Liver (tissue), 3 donors: ENCODE results near the gene SLC17A7.

Source experiments
- GABPA ChIP-seq, 2 donors: IDR thresholded peaks in 1 of 2; conservative IDR thresholded peaks in 1 of 2; 2 replicates each; pipeline ENCODE4 v1.6.1; 2016; ENCODE audit warnings: antibody characterized with exemption in 2 of 2, mild to moderate bottlenecking in 1 of 2, moderate library complexity in 1 of 2
- MAX ChIP-seq: IDR thresholded peaks from 2 replicates; pipeline ENCODE4 v1.6.1; 2016; ENCODE audit warnings: antibody characterized with exemption
- RAD21 ChIP-seq, 2 donors: IDR thresholded peaks; 2 replicates each; pipeline ENCODE4 v1.6.1; 2016; ENCODE audit warnings: antibody characterized with exemption in 2 of 2, mild to moderate bottlenecking in 2 of 2
- RXRA ChIP-seq, 2 donors: IDR thresholded peaks; 2 replicates each; pipeline ENCODE4 v1.6.1; 2017 to 2018; ENCODE audit warnings: antibody characterized with exemption in 2 of 2, mild to moderate bottlenecking in 1 of 2
- YY1 ChIP-seq: IDR thresholded peaks from 2 replicates; pipeline ENCODE4 v1.6.1; 2016; ENCODE audit warnings: antibody characterized with exemption, mild to moderate bottlenecking
- TF ChIP-seq, protein P1 (sequence below): fragments of 150-350 bp; IDR thresholded peaks from 2 replicates; pipeline ENCODE4 v1.5.1; 2017; ENCODE audit warnings: improper control_type of control experiment, low read depth, low read length; ENCODE audit not compliant: missing input control
- TF ChIP-seq, protein P2 (sequence below): IDR thresholded peaks from 2 replicates; pipeline ENCODE4 v1.6.1; 2016; ENCODE audit warnings: antibody characterized with exemption, mild to moderate bottlenecking
- TF ChIP-seq, protein P3 (sequence below): IDR thresholded peaks from 2 replicates; pipeline ENCODE4 v1.6.1; 2016; ENCODE audit warnings: antibody characterized with exemption
- donor health status: healthy.
- donor health status: healthy.

GRCh38 chr19:49481020-49481683 is 39.8 kb upstream of the SLC17A7 start:
- TF ChIP-seq, protein P1, sequence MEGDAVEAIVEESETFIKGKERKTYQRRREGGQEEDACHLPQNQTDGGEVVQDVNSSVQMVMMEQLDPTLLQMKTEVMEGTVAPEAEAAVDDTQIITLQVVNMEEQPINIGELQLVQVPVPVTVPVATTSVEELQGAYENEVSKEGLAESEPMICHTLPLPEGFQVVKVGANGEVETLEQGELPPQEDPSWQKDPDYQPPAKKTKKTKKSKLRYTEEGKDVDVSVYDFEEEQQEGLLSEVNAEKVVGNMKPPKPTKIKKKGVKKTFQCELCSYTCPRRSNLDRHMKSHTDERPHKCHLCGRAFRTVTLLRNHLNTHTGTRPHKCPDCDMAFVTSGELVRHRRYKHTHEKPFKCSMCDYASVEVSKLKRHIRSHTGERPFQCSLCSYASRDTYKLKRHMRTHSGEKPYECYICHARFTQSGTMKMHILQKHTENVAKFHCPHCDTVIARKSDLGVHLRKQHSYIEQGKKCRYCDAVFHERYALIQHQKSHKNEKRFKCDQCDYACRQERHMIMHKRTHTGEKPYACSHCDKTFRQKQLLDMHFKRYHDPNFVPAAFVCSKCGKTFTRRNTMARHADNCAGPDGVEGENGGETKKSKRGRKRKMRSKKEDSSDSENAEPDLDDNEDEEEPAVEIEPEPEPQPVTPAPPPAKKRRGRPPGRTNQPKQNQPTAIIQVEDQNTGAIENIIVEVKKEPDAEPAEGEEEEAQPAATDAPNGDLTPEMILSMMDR, result no peak
- TF ChIP-seq RXRA (IDR thresholded peaks at IDR 0.05) (no peak), RAD21 (IDR thresholded peaks at IDR 0.05) (no peak), YY1 (no peak), GABPA (IDR thresholded peaks at IDR 0.05 in 1 of 2, conservative IDR thresholded peaks at IDR 0.05 in 1 of 2) (no peak), MAX (no peak)
- TF ChIP-seq, protein P2, sequence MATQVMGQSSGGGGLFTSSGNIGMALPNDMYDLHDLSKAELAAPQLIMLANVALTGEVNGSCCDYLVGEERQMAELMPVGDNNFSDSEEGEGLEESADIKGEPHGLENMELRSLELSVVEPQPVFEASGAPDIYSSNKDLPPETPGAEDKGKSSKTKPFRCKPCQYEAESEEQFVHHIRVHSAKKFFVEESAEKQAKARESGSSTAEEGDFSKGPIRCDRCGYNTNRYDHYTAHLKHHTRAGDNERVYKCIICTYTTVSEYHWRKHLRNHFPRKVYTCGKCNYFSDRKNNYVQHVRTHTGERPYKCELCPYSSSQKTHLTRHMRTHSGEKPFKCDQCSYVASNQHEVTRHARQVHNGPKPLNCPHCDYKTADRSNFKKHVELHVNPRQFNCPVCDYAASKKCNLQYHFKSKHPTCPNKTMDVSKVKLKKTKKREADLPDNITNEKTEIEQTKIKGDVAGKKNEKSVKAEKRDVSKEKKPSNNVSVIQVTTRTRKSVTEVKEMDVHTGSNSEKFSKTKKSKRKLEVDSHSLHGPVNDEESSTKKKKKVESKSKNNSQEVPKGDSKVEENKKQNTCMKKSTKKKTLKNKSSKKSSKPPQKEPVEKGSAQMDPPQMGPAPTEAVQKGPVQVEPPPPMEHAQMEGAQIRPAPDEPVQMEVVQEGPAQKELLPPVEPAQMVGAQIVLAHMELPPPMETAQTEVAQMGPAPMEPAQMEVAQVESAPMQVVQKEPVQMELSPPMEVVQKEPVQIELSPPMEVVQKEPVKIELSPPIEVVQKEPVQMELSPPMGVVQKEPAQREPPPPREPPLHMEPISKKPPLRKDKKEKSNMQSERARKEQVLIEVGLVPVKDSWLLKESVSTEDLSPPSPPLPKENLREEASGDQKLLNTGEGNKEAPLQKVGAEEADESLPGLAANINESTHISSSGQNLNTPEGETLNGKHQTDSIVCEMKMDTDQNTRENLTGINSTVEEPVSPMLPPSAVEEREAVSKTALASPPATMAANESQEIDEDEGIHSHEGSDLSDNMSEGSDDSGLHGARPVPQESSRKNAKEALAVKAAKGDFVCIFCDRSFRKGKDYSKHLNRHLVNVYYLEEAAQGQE, result no peak
- TF ChIP-seq, protein P3, sequence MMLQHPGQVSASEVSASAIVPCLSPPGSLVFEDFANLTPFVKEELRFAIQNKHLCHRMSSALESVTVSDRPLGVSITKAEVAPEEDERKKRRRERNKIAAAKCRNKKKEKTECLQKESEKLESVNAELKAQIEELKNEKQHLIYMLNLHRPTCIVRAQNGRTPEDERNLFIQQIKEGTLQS, result no peak
